Peyer's patch (tissue), 4 donors: ENCODE results near the gene GPR132. TPM values are rescaled to one million over a fixed set of nuclear protein-coding genes. Genes with fewer than 3 reads are reported as not detected.
"Not testable (repeated sequence)": the region's sequence is repeated elsewhere in the genome, so short reads cannot be mapped to it uniquely, and the experiment has no call there.

Experiments
- DNase-seq, 3 donors: peaks; one replicate each; pipeline ENCODE4 v3.0.0-alpha.2; 2017 to 2019
- H3K27ac ChIP-seq, 4 donors: fragments of 200-600 bp; sonication (generic); one replicate each; pipeline ENCODE4 v1.5.1; 2016 to 2019
- H3K27me3 ChIP-seq, 2 donors: fragments of 200-600 bp; sonication (generic); one replicate each; pipeline ENCODE4 v1.5.1; 2019
- H3K36me3 ChIP-seq, 3 donors: fragments of 200-600 bp; sonication (generic); one replicate each; pipeline ENCODE4 v1.5.1; 2016 to 2019
- H3K4me1 ChIP-seq, 4 donors: fragments of 200-600 bp; sonication (generic); one replicate each; pipeline ENCODE4 v1.5.1; 2016 to 2019
- H3K4me3 ChIP-seq, 4 donors: fragments of 200-600 bp; sonication (generic); 1 replicate in 3 of 4; 2 replicates in 1 of 4; pipeline ENCODE4 v1.5.1; 2016 to 2019; ENCODE audit warnings: mild to moderate bottlenecking in 1 of 4
- H3K9me3 ChIP-seq, 4 donors: fragments of 200-600 bp; sonication (generic); one replicate each; pipeline ENCODE4 v1.5.1; 2016 to 2019; ENCODE audit warnings: mild to moderate bottlenecking in 1 of 4
- POLR2A ChIP-seq, 2 donors: fragments of 450-650 bp; IDR thresholded peaks; one replicate each; pipeline ENCODE4 v1.5.1; 2017; ENCODE audit warnings: antibody characterized with exemption in 2 of 2, mild to moderate bottlenecking in 2 of 2, moderate library complexity in 2 of 2
- total RNA-seq, 4 donors: library from RNA; depleted of rRNA; stranded (reverse); fragments of >200 nt; gene quantifications; one replicate each; pipeline ENCODE4 v1.1.0, GENCODE V29; 2016
- TF ChIP-seq, protein P1 (sequence below), 6 experiments: fragments of 450-650 bp in 4 of 6; fragments of 200-600 bp in 2 of 6; sonication (generic) in 1 of 6; IDR thresholded peaks; one replicate each; pipeline ENCODE4 v1.5.1; 2017 to 2019; ENCODE audit warnings: antibody characterized with exemption in 6 of 6, mild to moderate bottlenecking in 3 of 6, moderate library complexity in 1 of 6

Gene GPR132
- total RNA-seq, 4 donors from 2014 or later, result 1.5 to 29.7 (median 4.2) TPM

DNA sequence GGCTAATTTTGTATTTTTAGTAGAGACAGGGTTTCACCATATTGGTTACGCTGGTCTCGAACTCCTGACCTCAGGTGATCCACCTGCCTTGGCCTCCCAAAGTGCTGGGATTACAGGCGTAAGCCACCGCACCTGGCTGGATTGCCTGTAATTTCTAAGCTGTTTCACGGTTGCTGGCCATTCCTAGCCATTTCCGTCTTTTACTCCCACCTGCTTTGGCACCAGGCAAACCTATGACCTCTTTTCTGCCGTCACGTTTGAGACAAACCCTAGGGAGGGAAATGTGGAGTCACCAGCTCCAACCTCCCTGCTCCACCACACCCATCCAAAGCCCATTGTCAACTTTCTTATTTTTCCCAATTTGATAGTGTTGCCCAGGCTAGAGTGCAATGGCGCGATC lies 1.2 kb downstream of the GPR132 start:
- H3K27ac ChIP-seq, result peak overlapping the region; percentile 70 to 95 (median 84)

DNA sequence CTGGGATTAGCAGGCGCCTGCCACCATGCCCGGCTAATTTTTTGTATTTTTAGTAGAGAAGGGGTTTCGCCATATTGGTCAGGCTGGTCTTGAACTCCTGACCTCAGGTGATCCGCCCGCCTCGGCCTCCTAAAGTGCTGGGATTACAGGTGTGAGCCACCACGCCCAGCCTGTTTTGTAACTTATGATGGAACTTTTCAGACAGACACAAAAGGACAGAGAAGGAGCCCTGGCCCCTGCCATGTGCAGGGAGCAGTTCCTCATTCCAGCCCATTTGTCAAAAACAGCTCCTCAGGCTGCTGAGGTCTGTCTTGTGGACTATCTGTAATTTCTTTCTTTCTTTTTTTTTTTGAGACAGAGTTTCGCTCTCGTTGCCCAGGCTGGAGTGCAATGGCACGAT lies 1.7 kb downstream of the GPR132 start:
- H3K36me3 ChIP-seq, H3K9me3 ChIP-seq, H3K27me3 ChIP-seq: not testable (repeated sequence)
- Histone ChIP-seq H3K27ac (peak overlapping the region in 3 of 4 donors; percentile 8 to 95 (median 91)), H3K4me3 (peak overlapping the region in 2 of 4 donors; percentile 41 to 60), H3K4me1 (peaks cover 0 to 44% (median 31%) of the 10 kb centered on the region in 4 donors)
- peak in 2 of 3 donors; percentile 63 to 64 for DNase-seq

More for the DNA sequence above, 1.2 kb downstream of the GPR132 start:
- peak in 1 of 3 donors; percentile 46 for DNase-seq
- Histone ChIP-seq H3K4me3 (peak overlapping the region; percentile 26 to 60 (median 40)), H3K36me3 (no peaks in the 10 kb centered on the region), H3K9me3 (no peaks in the 10 kb centered on the region), H3K27me3 (no peaks in the 10 kb centered on the region), H3K4me1 (peaks cover 0 to 43% (median 31%) of the 10 kb centered on the region in 4 donors)
- TF ChIP-seq, protein P1, sequence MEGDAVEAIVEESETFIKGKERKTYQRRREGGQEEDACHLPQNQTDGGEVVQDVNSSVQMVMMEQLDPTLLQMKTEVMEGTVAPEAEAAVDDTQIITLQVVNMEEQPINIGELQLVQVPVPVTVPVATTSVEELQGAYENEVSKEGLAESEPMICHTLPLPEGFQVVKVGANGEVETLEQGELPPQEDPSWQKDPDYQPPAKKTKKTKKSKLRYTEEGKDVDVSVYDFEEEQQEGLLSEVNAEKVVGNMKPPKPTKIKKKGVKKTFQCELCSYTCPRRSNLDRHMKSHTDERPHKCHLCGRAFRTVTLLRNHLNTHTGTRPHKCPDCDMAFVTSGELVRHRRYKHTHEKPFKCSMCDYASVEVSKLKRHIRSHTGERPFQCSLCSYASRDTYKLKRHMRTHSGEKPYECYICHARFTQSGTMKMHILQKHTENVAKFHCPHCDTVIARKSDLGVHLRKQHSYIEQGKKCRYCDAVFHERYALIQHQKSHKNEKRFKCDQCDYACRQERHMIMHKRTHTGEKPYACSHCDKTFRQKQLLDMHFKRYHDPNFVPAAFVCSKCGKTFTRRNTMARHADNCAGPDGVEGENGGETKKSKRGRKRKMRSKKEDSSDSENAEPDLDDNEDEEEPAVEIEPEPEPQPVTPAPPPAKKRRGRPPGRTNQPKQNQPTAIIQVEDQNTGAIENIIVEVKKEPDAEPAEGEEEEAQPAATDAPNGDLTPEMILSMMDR (IDR thresholded peaks at IDR 0.05), result no peak
- TF ChIP-seq POLR2A (IDR thresholded peaks at IDR 0.05), result no peak

DNA sequence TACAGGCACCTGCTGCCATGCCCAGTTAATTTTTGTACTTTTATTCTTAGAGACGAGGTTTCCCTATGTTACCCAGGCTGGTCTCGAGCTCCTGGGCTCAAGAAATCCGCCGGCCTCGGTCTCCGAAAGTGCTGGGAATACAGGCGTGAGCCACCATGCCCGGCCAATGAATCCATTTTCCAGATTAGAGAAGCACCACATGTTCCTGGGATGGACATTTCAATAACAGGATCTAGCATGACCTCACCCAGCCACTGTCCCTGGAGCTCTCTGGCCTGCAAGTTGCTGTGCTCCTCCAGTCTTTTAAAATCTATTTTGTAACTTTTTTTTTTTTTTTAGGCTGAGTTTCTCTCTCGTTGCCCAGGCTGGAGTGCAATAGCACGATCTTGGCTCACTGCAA lies 2.2 kb downstream of the GPR132 start:
- Histone ChIP-seq H3K4me1 (peaks cover 0 to 43% (median 31%) of the 10 kb centered on the region in 4 donors), H3K36me3 (no peaks in the 10 kb centered on the region), H3K27ac (peak overlapping the region in 3 of 4 donors; percentile 8 to 95 (median 91)), H3K9me3 (no peaks in the 10 kb centered on the region), H3K4me3 (peak overlapping the region in 1 of 4 donors; percentile 60), H3K27me3 (no peaks in the 10 kb centered on the region)
- TF ChIP-seq POLR2A (IDR thresholded peaks at IDR 0.05), result no peak
- TF ChIP-seq, protein P1 (IDR thresholded peaks at IDR 0.05), result no peak
- DNase-seq, result no peak

DNA sequence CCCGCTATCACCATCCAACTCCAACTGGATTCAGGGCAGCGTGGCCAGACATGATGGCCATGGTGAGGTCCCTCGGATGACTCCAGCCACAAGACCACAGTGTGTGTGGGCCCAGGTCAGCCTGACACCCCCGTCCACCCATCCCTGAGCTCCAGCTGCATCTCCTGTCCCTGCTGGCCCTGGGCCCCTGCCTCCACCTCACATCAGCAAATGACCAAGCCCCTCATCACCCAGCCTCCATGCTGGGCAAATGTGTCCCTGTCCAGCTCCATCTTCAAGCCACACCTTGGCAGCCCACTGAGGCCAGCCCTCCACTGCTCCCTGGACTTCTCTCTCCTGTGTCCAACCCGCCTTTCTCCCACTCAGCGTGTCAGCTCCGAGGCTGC lies 3.2 kb downstream of the GPR132 start:
- Histone ChIP-seq H3K27me3 (no peaks in the 10 kb centered on the region), H3K4me1 (peaks cover 0 to 33% (median 24%) of the 10 kb centered on the region in 4 donors), H3K36me3 (no peaks in the 10 kb centered on the region), H3K9me3 (no peaks in the 10 kb centered on the region), H3K4me3 (peak overlapping the region; percentile 20 to 49 (median 28)), H3K27ac (peak overlapping the region; percentile 67 to 95 (median 84))
- DNase-seq, result peak in 1 of 3 donors; percentile 49
- TF ChIP-seq POLR2A (IDR thresholded peaks at IDR 0.05), result no peak
- TF ChIP-seq, protein P1 (IDR thresholded peaks at IDR 0.05), result no peak

DNA sequence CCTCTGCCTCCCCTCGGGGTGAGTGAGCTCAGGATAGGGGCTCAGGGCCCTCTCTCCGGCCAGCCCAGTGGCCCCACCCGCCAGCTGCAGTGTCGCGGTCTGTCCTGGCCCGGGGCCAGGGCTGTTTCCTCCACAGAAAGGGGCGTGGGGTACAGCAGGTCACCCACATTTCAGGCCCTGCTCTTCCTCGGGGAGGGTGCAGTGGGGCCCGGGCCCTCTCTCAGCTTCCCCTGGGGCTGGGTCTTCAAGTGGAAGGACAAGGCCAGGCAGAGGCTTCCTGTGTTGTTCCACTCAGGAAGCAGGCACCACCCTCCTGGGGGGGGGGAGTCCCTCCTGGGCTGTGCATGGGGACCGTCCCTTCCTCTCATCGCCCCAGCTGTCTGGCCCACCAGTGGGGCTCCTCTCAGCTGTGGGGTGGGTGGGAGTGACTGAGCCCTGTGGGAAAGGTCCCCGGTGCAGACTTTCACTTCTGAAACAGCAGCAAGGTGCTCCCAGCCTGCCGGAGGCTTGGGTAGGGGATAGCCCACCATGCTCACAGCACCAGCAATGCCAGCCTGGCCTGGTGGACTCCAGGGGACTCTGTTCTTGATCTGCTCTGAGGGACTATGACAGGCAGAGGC lies 3.7 kb downstream of the GPR132 start:
- Histone ChIP-seq H3K36me3 (no peaks in the 10 kb centered on the region), H3K27ac (peak overlapping the region; percentile 67 to 95 (median 84)), H3K4me3 (peak overlapping the region; percentile 20 to 49 (median 28)), H3K4me1 (peaks cover 0 to 28% (median 19%) of the 10 kb centered on the region in 4 donors), H3K9me3 (no peaks in the 10 kb centered on the region), H3K27me3 (no peaks in the 10 kb centered on the region)
- DNase-seq, result peak in 2 of 3 donors; percentile 79 to 83
- TF ChIP-seq, protein P1 (IDR thresholded peaks at IDR 0.05), result no peak
- no peak for TF ChIP-seq POLR2A (IDR thresholded peaks at IDR 0.05)

DNA sequence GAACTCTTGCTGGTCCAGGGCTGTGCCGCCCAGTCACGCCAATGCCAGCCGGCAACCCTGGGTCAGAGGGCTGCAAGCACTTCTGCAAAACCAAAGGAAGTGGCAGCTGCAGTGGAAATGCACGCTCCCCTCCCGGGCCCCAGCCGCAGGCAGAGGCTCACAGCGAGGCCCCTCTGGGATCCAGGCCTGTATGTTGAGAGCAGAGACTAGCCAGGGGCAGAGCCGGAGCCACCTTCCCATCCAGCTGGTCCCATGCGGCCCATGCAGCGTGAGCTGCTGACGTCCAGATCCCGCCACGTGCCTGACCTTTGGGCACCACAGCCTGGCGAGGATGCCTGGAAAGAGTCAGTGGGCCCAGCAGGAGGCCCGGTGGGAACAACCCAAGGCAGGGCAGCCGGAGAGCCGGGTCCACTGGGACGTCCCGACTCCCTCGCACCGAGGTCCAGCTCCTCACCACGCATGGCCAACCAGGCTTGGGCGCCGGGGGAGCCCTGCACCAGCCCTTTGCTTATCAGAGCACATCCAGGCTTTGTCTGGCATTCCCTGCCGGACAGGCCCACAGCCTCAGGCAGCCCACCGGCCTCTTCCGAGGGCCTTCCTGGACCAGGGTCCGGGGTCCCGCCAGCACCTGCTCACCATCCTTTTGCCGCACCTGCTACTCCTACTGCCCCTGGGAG lies 4.3 kb downstream of the GPR132 start:
- H3K4me1 ChIP-seq, result peaks cover 0 to 22% (median 15%) of the 10 kb centered on the region in 4 donors
- no peaks in the 10 kb centered on the region for H3K27me3 ChIP-seq
- peak; percentile 56 to 85 (median 83) for DNase-seq
- H3K27ac ChIP-seq, result peak overlapping the region; percentile 67 to 95 (median 84)
- H3K4me3 ChIP-seq, result peak overlapping the region; percentile 20 to 49 (median 28)
- H3K9me3 ChIP-seq, result no peaks in the 10 kb centered on the region
- TF ChIP-seq, protein P1 (IDR thresholded peaks at IDR 0.05), result no peak
- TF ChIP-seq POLR2A (IDR thresholded peaks at IDR 0.05), result no peak
- H3K36me3 ChIP-seq, result no peaks in the 10 kb centered on the region
